ENCODE results near the gene CDH13. TPM values are rescaled to one million over a fixed set of nuclear protein-coding genes. Genes with fewer than 3 reads are reported as not detected.

Gene CDH13
- total RNA-seq, 1 experiment from 2014 or later: 49.3 TPM

GRCh38 chr16:82631701-82632685 is 5.2 kb downstream of the CDH13 start:
- TF ChIP-seq CTCF (IDR thresholded peaks at IDR 0.05; ENCODE audit: unreplicated experiment): no peak
- H3K9me3 Mint-ChIP-seq (ENCODE audit: unreplicated experiment): no peaks in the 10 kb centered on the region
- H3K36me3 Mint-ChIP-seq (ENCODE audit: insufficient read depth, unreplicated experiment): peaks cover 8% of the 10 kb centered on the region
- peak overlapping the region; percentile 96 for H3K27ac Mint-ChIP-seq (ENCODE audit: low read depth, unreplicated experiment)
- peak; percentile 73 for DNase-seq (ENCODE audit: unreplicated experiment)
- peak overlapping the region; percentile 29 for H3K4me3 Mint-ChIP-seq (ENCODE audit: unreplicated experiment)
- no peaks in the 10 kb centered on the region for H3K27me3 Mint-ChIP-seq (ENCODE audit: insufficient read depth, unreplicated experiment)
- POLR2A ChIA-PET: interaction anchor here (1.0 kb wide), 1 partner anchor 21 kb away, joined by 6 read pairs; no protein-coding TSS in a partner anchor
- H3K4me1 Mint-ChIP-seq (ENCODE audit: insufficient read depth, unreplicated experiment): peaks cover 60% of the 10 kb centered on the region
- CTCF ChIA-PET: interaction anchor here (0.6 to 4.8 kb wide), 26 partner anchors 8 to 1435 kb away, joined by 3 to 46 read pairs (median 4); no protein-coding TSS in a partner anchor
- no TSS peak for BruUV-seq (replicated peaks)
- intact Hi-C loops (cut with micrococcal nuclease): loop anchor here (2.0 to 5.0 kb wide), 4 partner anchors 435 to 815 kb away; no protein-coding TSS in a partner anchor

- H3K9me3 Mint-ChIP-seq (ENCODE audit: unreplicated experiment): no peaks in the 10 kb centered on the region
- DNase-seq (ENCODE audit: unreplicated experiment): peak; percentile 74
- peak overlapping the region; percentile 91 for H3K27ac Mint-ChIP-seq (ENCODE audit: low read depth, unreplicated experiment)
- ChIA-PET CTCF (interaction anchor here (0.6 to 4.8 kb wide), 16 partner anchors 8 to 813 kb away, joined by 3 to 34 read pairs (median 4); no protein-coding TSS in a partner anchor), POLR2A (interaction anchor here (0.7 to 1.8 kb wide), 5 partner anchors 13 to 1179 kb away, joined by 3 to 14 read pairs (median 3); no protein-coding TSS in a partner anchor)
- no TSS peak for BruUV-seq (replicated peaks)
- peaks cover 18% of the 10 kb centered on the region for H3K36me3 Mint-ChIP-seq (ENCODE audit: insufficient read depth, unreplicated experiment)
- no peak for TF ChIP-seq CTCF (IDR thresholded peaks at IDR 0.05; ENCODE audit: unreplicated experiment)
- intact Hi-C loops (cut with micrococcal nuclease): loop anchor here (5.0 kb wide), 3 partner anchors 433 to 813 kb away; no protein-coding TSS in a partner anchor
- H3K27me3 Mint-ChIP-seq (ENCODE audit: insufficient read depth, unreplicated experiment): no peaks in the 10 kb centered on the region
- H3K4me3 Mint-ChIP-seq (ENCODE audit: unreplicated experiment): no peak overlapping the region
- H3K4me1 Mint-ChIP-seq (ENCODE audit: insufficient read depth, unreplicated experiment): peaks cover 61% of the 10 kb centered on the region
Observed at GRCh38 chr16:82633964-82634600, 7.3 kb downstream of the CDH13 start.

GRCh38 chr16:82634955-82635610 is 8.3 kb downstream of the CDH13 start:
- ChIA-PET POLR2A (interaction anchor here (0.7 to 1.8 kb wide), 5 partner anchors 12 to 1178 kb away, joined by 3 to 14 read pairs (median 3); no protein-coding TSS in a partner anchor), CTCF (interaction anchor here (0.8 to 1.9 kb wide), 6 partner anchors 9 to 371 kb away, joined by 3 to 8 read pairs (median 6); no protein-coding TSS in a partner anchor)
- peaks cover 25% of the 10 kb centered on the region for H3K36me3 Mint-ChIP-seq (ENCODE audit: insufficient read depth, unreplicated experiment)
- DNase-seq (ENCODE audit: unreplicated experiment): no peak
- intact Hi-C loops (cut with micrococcal nuclease): loop anchor here (5.0 kb wide), 3 partner anchors 432 to 812 kb away; no protein-coding TSS in a partner anchor
- H3K27me3 Mint-ChIP-seq (ENCODE audit: insufficient read depth, unreplicated experiment): no peaks in the 10 kb centered on the region
- H3K27ac Mint-ChIP-seq (ENCODE audit: low read depth, unreplicated experiment): peak overlapping the region; percentile 91
- no peak for TF ChIP-seq CTCF (IDR thresholded peaks at IDR 0.05; ENCODE audit: unreplicated experiment)
- H3K9me3 Mint-ChIP-seq (ENCODE audit: unreplicated experiment): no peaks in the 10 kb centered on the region
- no peak overlapping the region for H3K4me3 Mint-ChIP-seq (ENCODE audit: unreplicated experiment)
- peaks cover 60% of the 10 kb centered on the region for H3K4me1 Mint-ChIP-seq (ENCODE audit: insufficient read depth, unreplicated experiment)
- no TSS peak for BruUV-seq (replicated peaks)

Measured in MCF 10A (cell line).